NT2/D1 (cell line): ENCODE data around the gene BAD.

Source experiments
- DNase-seq: peaks from one replicate; pipeline ENCODE4 v3.0.0-alpha.2; 2011; ENCODE audit warnings: low read depth, low spot score
- H3K27me3 ChIP-seq: 2 replicates; pipeline ENCODE4 v1.6.0; 2011; ENCODE audit warnings: mild to moderate bottlenecking; ENCODE audit not compliant: insufficient read length, insufficient read depth
- H3K36me3 ChIP-seq: 2 replicates; pipeline ENCODE4 v1.6.1; 2011; ENCODE audit warnings: mild to moderate bottlenecking, low read length, mixed read lengths; ENCODE audit not compliant: insufficient read depth, insufficient read length
- H3K4me1 ChIP-seq: 2 replicates; pipeline ENCODE4 v1.5.1; 2011; ENCODE audit not compliant: insufficient read depth, insufficient read length
- H3K4me3 ChIP-seq: 2 replicates; pipeline ENCODE4 v1.5.1; 2011; ENCODE audit warnings: low read depth; ENCODE audit not compliant: insufficient read length
- H3K9ac ChIP-seq: 2 replicates; pipeline ENCODE4 v1.6.0; 2011; ENCODE audit warnings: low read depth; ENCODE audit not compliant: insufficient read length
- H3K9me3 ChIP-seq: 2 replicates; pipeline ENCODE4 v1.5.1; 2011; ENCODE audit warnings: mild to moderate bottlenecking, low read length; ENCODE audit not compliant: insufficient read depth
- SUZ12 ChIP-seq: IDR thresholded peaks from 2 replicates; pipeline ENCODE4 v1.6.1; 2011; ENCODE audit not compliant: insufficient read length, insufficient read depth; ENCODE audit errors: extremely low read depth
- YY1 ChIP-seq: IDR thresholded peaks from 2 replicates; pipeline ENCODE4 v1.6.1; 2011; ENCODE audit not compliant: insufficient read length, insufficient read depth
- ZNF274 ChIP-seq: IDR thresholded peaks from 2 replicates; pipeline ENCODE4 v1.6.1; 2011; ENCODE audit warnings: mild to moderate bottlenecking, low read depth, low read length

The BAD gene

DNA sequence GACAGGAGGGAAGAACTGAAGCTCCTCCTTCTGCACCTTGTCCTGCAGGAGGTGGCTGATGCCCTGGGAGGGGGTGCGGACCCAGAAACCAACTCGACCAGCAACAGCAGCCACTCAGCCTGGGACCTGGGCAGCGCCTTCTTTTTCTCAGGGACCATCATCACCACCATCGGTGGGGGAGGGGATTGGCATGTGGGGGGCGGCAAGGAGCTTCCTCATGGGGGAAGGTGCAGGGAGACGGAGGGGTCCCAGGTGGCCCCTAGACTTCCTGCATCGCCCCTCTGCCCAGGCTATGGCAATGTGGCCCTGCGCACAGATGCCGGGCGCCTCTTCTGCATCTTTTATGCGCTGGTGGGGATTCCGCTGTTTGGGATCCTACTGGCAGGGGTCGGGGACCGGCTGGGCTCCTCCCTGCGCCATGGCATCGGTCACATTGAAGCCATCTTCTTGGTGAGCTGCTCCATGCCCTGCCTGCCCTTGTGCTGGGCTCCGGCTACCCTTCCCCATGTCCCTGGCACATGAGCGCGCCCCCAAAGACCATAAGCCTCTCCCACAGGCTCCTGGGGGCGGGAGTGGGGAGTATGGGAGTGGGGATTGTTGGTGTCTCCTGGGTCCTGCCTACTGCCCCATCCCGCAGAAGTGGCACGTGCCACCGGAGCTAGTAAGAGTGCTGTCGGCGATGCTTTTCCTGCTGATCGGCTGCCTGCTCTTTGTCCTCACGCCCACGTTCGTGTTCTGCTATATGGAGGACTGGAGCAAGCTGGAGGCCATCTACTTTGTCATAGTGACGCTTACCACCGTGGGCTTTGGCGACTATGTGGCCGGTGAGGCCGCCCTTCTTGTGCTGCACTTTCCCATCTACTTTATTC is 12.6 kb upstream of the BAD start:
- H3K4me3 ChIP-seq: no peak overlapping the region
- H3K9me3 ChIP-seq: no peaks in the 10 kb centered on the region
- no peak overlapping the region for H3K9ac ChIP-seq
- H3K36me3 ChIP-seq: no peaks in the 10 kb centered on the region
- no peak for TF ChIP-seq ZNF274
- TF ChIP-seq YY1: no peak
- no peak for TF ChIP-seq SUZ12
- no peak for DNase-seq
- peaks cover 14% of the 10 kb centered on the region for H3K4me1 ChIP-seq
- peaks cover 96% of the 10 kb centered on the region for H3K27me3 ChIP-seq

DNA sequence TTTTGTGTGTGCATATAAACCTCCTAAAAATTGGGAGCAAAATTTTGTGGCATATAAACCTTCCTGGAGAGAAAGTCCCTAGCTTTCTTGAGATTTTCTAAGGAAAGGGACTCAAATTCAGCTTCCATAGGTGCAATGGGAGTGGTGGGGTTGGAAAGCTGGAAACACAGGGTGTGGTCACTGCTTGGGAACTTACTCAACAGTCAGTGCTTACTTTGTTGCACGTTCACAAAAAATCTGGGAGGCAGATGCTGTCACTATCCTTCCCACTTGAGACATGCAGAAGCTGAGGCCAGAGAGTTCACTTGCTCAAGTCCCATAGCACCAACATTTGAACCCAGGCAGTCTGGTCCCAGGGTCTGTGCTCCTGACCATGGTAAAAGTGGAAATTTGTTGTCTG is 11.8 kb upstream of the BAD start:
- no peak overlapping the region for H3K4me3 ChIP-seq
- no peaks in the 10 kb centered on the region for H3K9me3 ChIP-seq
- H3K36me3 ChIP-seq: no peaks in the 10 kb centered on the region
- DNase-seq: no peak
- TF ChIP-seq SUZ12 (no peak), ZNF274 (no peak), YY1 (no peak)
- peaks cover 97% of the 10 kb centered on the region for H3K27me3 ChIP-seq
- peaks cover 18% of the 10 kb centered on the region for H3K4me1 ChIP-seq
- no peak overlapping the region for H3K9ac ChIP-seq

DNA sequence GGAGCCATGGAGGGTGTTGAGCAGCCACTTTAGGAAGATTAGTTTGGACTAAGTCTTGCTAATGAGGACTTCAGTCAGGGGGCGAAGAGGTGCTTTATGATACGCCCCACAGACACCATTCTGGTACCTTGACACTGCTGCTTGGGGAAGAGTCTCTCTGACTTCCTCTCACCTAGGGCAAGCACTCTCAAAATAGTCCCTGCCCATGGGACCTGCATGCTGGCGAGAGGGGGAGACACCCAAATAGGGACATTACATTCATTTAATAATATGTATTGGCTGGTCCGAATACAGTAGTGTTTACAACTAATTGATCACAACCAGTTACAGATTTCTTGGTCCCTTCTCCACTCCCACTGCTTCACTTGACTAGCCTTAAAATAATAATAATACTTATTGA is 11.3 kb upstream of the BAD start:
- DNase-seq: no peak
- H3K27me3 ChIP-seq: peaks cover 100% of the 10 kb centered on the region
- no peak for TF ChIP-seq YY1
- no peak for TF ChIP-seq SUZ12
- TF ChIP-seq ZNF274: no peak

DNA sequence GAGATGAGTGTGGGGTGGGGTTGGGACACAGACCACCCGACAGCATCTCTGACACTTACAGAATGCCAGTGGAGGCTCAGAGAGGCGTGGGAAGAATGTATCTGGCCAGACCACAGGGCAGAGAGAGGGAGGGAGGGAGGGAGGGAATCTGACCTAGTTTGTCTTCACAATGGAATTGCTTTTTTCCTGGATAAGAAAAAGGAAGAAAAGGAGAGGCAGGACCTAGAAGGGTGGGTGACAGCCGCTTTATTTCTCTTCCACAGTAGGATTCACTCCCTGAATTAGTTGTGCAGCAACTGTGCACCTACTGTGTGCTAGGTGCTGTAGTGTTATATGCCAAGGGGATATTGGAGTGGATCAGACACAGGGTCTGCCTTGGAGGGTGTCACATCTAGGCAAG is 10.3 kb upstream of the BAD start:
- Histone ChIP-seq H3K9me3 (no peaks in the 10 kb centered on the region), H3K4me1 (peaks cover 8% of the 10 kb centered on the region), H3K4me3 (no peak overlapping the region), H3K9ac (no peak overlapping the region), H3K27me3 (peaks cover 100% of the 10 kb centered on the region), H3K36me3 (peaks cover 2% of the 10 kb centered on the region)
- TF ChIP-seq YY1 (no peak), ZNF274 (no peak), SUZ12 (no peak)
- no peak for DNase-seq

More for the DNA sequence above, 11.3 kb upstream of the BAD start:
- Histone ChIP-seq H3K4me1 (peaks cover 18% of the 10 kb centered on the region), H3K9me3 (no peaks in the 10 kb centered on the region), H3K4me3 (no peak overlapping the region), H3K9ac (no peak overlapping the region), H3K36me3 (no peaks in the 10 kb centered on the region)

DNA sequence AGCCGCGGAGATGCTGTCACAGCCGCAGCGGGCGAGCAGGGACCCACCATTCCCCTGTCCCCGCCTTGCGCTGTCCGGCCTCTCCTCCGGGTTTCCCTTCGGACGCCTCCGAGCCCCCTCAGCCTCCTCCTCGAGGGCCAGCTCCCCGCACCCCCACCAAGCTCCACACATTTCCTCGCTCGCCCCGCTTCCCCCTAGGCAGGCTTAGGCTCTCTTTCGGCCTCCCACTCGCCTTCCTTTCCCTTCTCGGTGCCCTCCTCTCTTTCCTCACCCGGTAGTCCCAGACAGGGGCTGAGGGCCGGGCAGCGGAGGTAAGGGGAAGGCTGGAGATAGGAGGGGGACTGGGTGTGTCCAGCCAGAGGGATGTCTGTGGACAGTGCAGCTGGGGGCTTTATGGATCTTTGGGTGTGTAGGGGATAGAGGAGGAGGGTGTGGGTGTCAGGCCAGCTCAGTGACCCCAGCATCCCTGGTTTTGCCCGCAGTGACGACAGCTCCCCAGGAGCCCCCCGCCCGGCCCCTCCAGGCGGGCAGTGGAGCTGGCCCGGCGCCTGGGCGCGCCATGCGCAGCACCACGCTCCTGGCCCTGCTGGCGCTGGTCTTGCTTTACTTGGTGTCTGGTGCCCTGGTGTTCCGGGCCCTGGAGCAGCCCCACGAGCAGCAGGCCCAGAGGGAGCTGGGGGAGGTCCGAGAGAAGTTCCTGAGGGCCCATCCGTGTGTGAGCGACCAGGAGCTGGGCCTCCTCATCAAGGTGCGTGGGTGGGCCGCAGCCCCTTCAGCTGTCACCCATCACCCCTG is 8.2 kb upstream of the BAD start:
- DNase-seq: no peak
- peak overlapping the region; percentile 65 for H3K4me3 ChIP-seq
- peak overlapping the region; percentile 71 for H3K9ac ChIP-seq
- H3K4me1 ChIP-seq: peaks cover 8% of the 10 kb centered on the region
- TF ChIP-seq ZNF274: no peak
- no peak for TF ChIP-seq SUZ12
- no peak for TF ChIP-seq YY1
- no peaks in the 10 kb centered on the region for H3K9me3 ChIP-seq
- H3K27me3 ChIP-seq: peaks cover 87% of the 10 kb centered on the region
- H3K36me3 ChIP-seq: peaks cover 10% of the 10 kb centered on the region

DNA sequence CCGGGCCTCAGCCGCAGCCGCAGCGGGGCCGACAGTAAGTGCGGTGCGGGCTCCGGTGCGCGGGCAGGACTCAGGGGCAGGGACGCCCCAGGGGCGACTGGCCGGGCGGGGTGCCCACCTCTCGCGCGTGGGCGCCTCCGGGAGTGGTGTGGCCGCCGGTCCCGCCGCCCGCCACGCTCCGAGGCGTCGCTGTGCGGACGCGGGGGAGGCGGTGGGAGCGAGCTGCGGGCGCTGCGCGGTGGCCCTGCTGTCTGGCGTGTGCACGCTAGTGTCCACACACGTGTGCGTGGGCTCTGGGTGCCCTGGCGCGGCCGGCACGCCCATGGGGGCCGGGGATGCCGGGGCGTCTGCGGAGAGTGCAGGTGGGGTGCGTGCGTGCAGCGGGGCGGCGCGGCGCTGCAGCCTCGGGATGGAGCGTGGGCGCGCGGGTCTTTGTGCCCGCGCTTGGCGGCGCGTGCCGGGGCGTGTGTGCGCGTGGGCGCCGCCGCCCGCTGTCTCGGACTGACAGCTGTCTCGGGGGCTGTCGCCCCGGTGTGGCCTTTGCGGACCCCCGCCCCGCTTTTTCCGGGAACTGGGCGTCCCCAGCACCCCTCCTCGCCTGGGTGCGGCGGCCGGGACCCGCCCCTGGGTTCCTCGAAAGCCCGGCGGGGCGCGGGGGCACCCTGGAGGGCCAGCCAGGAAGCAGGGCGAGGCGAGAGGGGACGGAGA is 7.4 kb upstream of the BAD start:
- TF ChIP-seq SUZ12: peak; percentile 94
- TF ChIP-seq ZNF274: no peak
- no peak for DNase-seq
- H3K4me1 ChIP-seq: peaks cover 8% of the 10 kb centered on the region
- peak overlapping the region; percentile 71 for H3K9ac ChIP-seq
- peaks cover 79% of the 10 kb centered on the region for H3K27me3 ChIP-seq
- no peaks in the 10 kb centered on the region for H3K9me3 ChIP-seq
- H3K36me3 ChIP-seq: peaks cover 13% of the 10 kb centered on the region
- peak overlapping the region; percentile 65 for H3K4me3 ChIP-seq

DNA sequence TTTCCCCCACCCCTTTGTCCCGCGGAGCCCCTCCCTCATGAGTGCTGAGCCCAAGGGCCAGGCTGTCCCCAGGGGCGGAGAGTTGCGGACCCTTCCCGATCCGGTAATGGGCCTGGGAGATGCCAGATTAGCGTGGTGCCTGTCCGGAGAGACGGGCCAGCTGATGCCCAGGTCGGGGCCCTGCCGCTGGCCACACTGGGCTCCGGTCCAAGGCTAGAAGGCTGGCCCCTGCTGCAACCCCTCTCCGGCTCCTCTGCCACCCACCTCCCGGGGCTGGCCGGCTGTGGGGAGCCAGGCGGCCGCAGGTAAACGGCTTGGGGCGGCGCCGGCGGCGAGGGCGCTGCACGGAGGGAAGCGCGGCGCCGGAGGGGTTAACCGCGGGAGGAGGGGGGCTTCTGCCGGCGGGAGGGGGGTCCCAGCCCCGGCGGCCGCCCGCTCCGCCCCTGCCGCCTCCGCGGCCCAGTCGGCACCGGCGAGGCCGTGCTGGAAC is 6.8 kb upstream of the BAD start, which contains the start of gene KCNK4:
Gene KCNK4 (plus strand): TSS at position 41 of the 490 bp plus-strand sequence. CDS start 1,717 bp downstream, outside the sequence.
- Histone ChIP-seq H3K4me3 (peak within 1 kb of the TSS; percentile 65), H3K4me1 (peaks cover 8% of the 10 kb centered on the region), H3K36me3 (peaks cover 13% of the 10 kb centered on the region), H3K27me3 (peaks cover 73% of the 10 kb centered on the region), H3K9me3 (no peaks in the 10 kb centered on the region), H3K9ac (peak within 1 kb of the TSS; percentile 71)
- no peak for DNase-seq
- TF ChIP-seq SUZ12: peak; percentile 88
- TF ChIP-seq YY1: no peak
